CD4-positive, alpha-beta T cell treated with Interleukin-15 for 1 hour (primary cell): Measurements from ENCODE around the gene SPACA1.
"Not testable (repeated sequence)": the region's sequence is repeated elsewhere in the genome, so short reads cannot be mapped to it uniquely, and the experiment has no call there.

ENCODE experiments used
- DNase-seq: peaks from one replicate; pipeline ENCODE4 v3.0.0-alpha.2; 2020

SPACA1 gene

DNA sequence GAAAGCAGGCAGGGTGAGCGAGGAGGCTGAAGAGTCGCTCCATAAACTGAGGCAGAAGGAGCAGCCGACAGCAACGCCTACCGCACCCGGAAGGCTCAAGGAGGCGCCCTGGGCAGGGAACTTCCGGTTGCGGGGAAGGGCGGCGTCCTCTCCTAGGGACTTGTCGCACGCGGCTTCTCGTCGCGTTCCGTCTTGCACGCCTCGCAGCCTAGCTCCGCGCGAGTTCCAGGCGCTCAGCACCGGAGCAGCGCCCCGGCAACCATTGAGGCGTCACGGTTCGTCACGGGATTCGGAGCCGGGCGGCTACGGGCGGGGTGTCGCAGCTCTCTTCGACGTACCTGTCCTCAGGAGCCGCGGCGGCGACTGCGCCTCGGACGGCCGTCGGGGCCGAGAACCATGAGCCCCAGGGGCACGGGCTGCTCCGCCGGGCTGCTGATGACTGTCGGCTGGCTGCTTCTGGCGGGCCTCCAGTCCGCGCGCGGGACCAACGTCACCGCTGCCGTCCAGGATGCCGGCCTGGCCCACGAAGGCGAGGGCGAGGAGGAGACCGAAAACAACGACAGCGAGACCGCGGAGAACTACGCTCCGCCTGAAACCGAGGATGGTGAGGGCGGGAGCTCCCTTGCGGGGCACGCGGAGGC lies at the start of gene SPACA1:
TSS of gene SPACA1 (plus strand) at position 332 of the 641 bp plus-strand sequence. CDS start at position 397, 65 bp downstream.
- no peak for DNase-seq

DNA sequence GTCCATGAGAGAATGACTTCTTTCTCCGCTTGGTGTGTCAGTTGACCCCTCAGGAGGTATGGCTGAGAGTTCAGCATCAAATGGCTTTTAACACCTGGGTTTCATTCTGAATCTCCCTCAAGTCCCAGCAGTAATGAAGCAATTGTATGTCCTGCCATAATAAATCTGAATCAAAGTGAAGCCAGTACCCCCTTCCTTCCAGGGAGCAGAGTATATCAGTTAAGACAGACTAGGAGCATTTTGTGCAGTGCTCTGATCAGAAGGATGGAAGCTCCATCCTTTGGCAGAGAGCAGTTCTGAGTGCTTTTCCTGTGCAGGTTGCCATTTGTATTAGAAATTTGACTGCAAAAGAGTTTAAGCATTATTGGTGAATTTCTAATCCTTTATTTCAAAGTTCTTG lies 46.9 kb upstream of the SPACA1 start:
- no peak for DNase-seq

DNA sequence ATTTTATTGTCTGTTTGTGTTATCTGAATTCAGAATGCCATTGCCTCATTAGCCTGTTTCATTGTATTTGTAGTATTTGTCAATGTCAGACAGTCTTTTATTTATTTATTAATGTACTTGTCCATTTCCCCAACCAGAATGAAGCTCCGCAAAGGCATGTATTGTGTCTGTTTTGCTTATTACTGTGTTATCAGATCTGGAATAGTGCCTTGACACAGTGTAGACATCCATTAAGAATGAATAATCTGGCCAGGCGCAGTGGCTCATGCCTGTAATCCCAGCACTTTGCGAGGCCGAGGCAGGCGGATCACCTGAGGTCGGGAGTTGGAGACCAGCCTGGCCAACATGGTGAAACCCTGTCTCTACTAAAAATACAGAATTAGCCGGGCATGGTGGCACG lies 46.4 kb upstream of the SPACA1 start:
- DNase-seq, result not testable (repeated sequence)

- no peak for DNase-seq
Observed at GRCh38 chr6:88004707-88005106, 42.9 kb upstream of the SPACA1 start.

GRCh38 chr6:88006557-88006956 lies 41.1 kb upstream of the SPACA1 start:
- no peak for DNase-seq

DNA sequence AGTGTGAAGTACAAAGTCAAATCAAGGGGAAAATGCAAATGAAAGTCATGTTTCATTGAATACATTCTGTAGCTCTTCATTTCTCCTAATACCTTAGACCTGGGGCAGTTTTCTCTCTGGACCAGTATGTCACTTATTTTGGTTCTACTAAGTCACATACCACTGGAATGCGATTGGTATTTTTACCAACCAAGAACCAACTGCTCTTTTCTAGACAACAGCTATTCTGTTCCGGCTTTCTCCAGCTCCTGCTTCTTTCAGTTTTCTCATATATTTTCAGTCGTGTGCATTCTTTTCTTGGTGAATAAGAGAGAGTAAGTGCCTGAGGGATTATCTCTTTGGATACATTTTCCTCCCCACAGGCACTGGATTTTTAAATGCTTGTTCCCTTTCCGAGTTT lies 39.2 kb upstream of the SPACA1 start:
- no peak for DNase-seq

DNA sequence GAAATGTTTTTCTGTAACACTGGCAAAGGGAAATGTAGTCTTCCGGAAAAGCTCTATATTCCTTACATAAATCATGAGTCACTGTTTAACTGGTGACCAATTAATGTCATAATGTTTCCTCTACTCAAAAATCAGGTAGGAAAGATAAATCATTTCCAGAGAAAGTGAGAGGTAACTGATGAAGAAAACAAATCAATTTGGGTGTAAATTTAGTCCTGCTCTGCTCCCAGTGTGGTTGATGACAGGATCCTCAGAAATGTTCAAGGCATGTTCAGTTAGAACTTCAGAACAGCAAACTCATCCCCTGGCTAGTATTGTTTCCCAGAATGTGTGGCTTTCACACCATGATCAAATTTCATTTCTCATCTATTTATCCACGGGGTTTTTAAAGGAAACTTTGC lies 38.8 kb upstream of the SPACA1 start:
- no peak for DNase-seq

DNA sequence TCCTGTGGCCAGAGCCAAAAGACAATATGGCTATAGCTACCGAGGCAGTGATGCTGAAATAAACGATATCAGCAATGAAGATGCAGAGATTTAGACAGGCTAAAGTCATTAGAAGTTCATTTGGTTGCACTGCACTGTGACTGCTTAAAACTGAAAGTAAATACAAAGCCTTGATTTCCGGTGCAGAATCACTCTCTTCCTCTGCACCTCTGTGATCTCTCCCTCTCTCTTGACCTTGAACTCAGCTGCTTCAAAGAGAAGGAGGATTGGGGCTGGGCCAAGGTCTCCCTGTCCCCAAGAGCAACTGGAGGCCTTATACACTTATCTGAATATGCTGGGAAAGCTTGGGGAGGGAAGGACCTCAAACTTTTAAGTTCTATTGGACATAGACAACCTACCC lies 34.6 kb upstream of the SPACA1 start:
- no peak for DNase-seq

- DNase-seq, result no peak
Observed at GRCh38 chr6:88013554-88013953, 34.1 kb upstream of the SPACA1 start.

GRCh38 chr6:88020439-88020838 lies 27.2 kb upstream of the SPACA1 start:
- DNase-seq, result no peak

- DNase-seq, result no peak
Observed at GRCh38 chr6:88024696-88025095, 22.9 kb upstream of the SPACA1 start.

DNA sequence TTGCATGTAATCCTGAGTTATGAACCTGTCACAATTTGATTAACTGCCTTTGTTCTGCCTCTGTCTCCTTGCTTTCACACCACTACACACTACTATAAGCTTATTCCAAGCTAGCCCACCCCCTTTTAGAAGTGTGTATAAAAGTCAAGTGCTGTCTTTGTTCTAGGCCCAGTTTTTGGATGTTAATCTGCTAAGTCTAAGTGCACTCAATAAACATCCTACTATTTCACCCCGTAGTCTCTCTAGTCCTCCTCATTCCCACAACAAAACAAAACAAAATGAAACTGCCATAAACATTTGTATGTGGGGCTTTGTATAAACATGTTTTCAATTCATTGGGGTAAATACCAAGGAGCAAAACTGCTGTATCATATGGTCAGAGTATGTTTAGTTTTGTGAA lies 16.1 kb upstream of the SPACA1 start:
- no peak for DNase-seq

GRCh38 chr6:88044530-88044929 lies 3.1 kb upstream of the SPACA1 start:
- no peak for DNase-seq

GRCh38 chr6:88045521-88046136 lies 2.0 kb upstream of the SPACA1 start:
- no peak for DNase-seq

- DNase-seq, result no peak
Observed at GRCh38 chr6:88048578-88048977, 937 bp downstream of the SPACA1 start.

DNA sequence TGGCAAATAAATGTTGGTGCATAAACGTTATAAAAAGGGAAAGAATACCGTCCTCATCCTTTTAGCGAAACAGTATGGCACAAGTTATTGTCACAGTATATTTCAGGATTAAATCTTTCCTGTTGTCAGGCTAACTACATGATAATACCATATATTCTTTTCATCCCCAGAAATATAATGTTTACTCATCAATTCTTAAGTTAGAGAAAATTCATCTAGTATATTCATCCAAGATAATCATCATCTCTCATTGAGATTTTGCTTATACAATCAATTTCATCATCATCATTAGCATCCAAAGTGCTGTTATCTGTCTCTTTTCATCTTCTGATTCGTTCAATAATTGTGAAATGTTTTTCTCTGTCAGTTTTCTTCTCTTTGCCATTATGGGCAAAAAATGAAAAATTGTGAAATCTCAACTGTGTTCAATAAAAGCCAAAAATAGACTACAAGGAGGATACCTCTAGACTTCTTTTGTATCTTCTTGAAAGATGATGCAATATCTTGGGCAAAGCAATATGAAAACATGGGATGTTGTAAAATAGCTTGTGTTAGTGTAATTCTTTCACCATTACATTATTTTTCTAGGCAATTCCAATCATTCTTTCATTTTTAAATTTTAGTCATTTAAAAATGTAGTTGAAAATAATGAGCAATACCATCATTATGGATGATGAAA lies 2.6 kb downstream of the SPACA1 start:
- DNase-seq, result no peak

GRCh38 chr6:88059191-88059590 lies 11.6 kb downstream of the SPACA1 start:
- DNase-seq, result no peak

- no peak for DNase-seq
Observed at GRCh38 chr6:88062376-88062775, 14.7 kb downstream of the SPACA1 start.

GRCh38 chr6:88072462-88072861 lies 24.8 kb downstream of the SPACA1 start:
- DNase-seq, result no peak

DNA sequence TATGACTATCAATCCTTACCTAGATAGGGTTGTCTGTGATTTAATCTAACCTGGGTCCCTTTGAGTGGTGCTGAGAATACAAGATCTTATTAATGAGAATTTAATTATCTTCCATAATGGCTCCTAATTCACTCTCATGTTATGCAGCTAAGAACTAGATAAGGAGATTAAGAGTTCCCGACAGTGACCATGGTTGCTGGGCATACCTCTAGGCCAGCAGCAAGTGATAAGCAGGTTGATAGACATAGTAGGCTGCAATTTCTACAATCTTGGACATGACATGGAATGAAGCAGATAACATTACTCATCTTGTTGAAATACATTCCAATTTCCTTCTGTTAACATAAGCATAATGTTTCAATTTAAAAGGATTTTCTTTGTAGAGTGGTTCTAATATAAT lies 27.1 kb downstream of the SPACA1 start:
- no peak for DNase-seq

DNA sequence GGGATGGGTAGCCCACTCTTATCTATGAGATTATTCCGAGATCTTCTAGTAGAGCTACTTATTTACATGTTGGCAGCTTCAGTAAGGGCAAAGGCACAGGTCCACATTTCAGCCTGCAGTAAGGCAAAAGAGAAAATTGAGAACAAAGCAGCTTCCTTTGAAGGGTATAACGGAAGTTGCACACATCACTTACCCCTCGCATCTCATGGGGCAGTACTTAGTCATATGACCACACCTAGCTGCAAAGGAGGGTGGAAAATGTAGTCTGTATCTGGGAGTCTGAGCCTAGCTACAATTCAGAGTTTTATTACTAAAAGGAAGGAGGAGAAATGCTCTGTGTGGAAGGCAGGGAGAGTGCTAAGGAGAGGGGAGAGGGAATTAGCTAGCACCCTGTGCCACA lies 29.7 kb downstream of the SPACA1 start:
- no peak for DNase-seq

DNA sequence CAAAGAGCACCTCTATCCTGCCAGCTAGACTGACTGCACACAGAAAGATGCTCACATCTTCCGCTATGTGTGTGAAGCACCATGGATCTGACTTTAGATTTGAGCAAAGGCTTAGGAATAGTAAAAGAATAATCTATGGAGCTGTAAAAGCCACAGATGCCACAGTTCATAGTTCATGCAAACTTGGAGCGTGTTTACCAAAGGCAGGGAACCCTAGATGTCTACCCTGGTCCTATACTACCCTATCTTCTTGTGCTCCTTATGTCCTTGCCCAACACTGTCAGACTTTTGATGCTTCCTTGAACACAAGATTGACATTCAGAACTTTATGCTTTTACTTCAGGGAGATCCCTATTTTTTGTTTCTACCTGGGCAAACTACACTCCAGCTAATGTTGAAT lies 39.2 kb downstream of the SPACA1 start:
- no peak for DNase-seq

DNA sequence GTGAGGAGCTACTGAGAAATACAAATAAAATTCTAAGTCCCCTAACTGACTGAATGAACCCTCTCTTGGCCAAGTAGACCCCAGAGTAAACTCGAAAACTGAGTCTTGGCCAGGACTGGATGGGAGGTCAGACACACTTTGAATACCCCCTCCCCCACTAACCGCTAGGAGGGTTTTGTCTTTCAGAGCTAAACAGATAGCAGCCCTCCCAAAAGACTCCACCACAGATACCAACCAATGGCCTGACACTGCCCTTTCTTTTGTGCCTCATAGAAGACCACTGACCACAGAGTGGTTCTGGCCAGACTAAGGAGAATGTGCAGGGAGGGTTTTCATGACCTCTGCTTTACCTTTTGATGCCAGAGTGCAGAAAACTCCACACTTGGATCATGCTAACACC lies 42.1 kb downstream of the SPACA1 start:
- no peak for DNase-seq

- no peak for DNase-seq
Observed at GRCh38 chr6:88105741-88106340, 58.2 kb downstream of the SPACA1 start.
